HG02763 (cell line): ENCODE measurements around the gene KRTAP10-11.
"Not testable (repeated sequence)": the region's sequence is repeated elsewhere in the genome, so short reads cannot be mapped to it uniquely, and the experiment has no call there.

Source experiments
- ATAC-seq: cut with Tn5 transposase; IDR thresholded peaks from one replicate; pipeline ENCODE4 v1.9.1; 2021; ENCODE audit warnings: mild to moderate bottlenecking, moderate library complexity; ENCODE audit not compliant: unreplicated experiment

The KRTAP10-11 gene, protein sequence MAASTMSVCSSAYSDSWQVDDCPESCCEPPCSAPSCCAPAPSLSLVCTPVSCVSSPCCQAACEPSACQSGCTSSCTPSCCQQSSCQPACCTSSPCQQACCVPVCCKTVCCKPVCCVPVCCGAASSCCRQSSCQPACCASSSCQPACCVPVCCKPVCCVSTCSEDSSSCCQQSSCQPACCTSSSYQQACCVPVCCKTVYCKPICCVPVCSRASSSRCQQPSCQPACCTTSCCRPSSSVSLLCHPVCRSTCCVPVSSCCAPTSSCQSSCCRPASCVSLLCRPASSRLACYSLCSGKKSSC

DNA sequence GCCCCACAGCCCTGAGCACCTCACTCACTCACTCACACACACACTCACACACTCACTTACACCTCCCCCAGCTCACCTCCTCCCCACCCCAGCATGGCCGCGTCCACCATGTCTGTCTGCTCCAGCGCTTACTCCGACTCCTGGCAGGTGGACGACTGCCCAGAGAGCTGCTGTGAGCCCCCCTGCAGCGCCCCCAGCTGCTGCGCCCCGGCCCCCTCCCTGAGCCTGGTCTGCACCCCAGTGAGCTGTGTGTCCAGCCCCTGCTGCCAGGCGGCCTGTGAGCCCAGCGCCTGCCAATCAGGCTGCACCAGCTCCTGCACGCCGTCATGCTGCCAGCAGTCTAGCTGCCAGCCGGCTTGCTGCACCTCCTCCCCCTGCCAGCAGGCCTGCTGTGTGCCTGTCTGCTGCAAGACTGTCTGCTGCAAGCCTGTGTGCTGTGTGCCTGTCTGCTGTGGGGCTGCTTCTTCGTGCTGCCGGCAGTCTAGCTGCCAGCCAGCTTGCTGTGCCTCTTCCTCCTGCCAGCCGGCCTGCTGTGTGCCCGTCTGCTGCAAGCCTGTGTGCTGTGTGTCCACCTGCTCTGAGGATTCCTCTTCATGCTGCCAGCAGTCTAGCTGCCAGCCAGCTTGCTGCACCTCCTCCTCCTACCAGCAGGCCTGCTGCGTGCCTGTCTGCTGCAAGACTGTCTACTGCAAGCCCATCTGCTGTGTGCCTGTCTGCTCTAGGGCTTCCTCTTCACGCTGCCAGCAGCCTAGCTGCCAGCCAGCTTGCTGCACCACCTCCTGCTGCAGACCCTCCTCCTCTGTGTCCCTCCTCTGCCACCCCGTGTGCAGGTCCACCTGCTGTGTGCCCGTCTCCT is at the start of gene KRTAP10-11:
Gene KRTAP10-11 (plus strand): TSS at position 49 of the 856 bp plus-strand sequence. CDS start 45 bp downstream, at position 94.
- ATAC-seq: not testable (repeated sequence)

DNA sequence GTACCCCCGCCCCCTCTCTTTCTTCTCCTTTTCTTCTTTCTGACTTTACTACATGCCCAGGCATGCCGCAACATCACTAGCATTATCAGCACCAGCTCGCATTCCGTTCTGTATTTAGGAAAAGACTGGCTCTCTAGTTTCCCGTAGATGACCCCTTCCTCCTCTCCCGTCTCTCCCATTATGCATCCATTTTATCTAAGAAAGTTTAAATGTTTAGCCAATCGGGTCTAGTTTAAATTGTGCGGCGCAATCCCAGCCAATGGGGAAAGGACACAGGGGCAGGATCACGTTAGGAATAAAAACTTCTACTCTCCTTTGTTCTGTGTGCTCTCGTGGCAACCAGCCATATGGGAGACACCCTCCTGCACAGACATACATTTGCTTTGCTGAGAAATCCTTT is 48.2 kb upstream of the KRTAP10-11 start:
- no peak for ATAC-seq

DNA sequence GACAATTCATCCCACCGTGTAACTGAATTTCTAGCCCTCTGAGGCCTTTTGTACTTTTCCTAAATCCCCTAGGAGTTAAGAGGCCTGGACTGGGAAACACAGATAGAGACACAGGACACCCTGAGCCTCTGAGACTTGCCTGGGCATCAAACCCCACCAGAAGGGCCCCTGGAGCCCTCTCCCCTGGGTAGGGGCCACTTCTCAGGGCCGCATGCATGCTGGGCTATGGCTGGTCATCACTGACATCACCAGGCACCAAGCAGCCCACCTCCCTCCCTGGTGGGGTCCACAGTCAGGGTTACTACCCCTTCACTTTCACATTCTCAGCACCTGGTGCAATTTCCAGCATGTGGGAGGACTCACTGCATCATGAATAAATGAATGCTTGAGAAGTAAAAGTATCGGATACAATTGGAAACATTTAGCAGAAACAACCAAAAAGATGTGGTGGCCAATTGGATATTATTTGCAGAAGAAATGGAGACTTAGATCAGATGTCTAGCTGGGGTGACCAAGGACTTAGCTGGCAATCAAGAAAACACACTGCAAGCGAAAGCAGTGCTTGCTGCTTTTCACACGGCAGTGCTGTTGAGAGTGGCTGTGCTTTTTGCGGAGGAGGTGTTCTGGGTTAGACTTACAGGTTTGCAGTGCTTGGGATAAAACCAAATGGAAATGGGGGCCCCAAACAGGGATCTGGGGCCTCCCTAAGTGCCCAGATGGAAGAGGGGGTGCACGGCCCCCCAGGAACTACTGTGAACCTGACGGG is 46.8 kb upstream of the KRTAP10-11 start:
- ATAC-seq: no peak

DNA sequence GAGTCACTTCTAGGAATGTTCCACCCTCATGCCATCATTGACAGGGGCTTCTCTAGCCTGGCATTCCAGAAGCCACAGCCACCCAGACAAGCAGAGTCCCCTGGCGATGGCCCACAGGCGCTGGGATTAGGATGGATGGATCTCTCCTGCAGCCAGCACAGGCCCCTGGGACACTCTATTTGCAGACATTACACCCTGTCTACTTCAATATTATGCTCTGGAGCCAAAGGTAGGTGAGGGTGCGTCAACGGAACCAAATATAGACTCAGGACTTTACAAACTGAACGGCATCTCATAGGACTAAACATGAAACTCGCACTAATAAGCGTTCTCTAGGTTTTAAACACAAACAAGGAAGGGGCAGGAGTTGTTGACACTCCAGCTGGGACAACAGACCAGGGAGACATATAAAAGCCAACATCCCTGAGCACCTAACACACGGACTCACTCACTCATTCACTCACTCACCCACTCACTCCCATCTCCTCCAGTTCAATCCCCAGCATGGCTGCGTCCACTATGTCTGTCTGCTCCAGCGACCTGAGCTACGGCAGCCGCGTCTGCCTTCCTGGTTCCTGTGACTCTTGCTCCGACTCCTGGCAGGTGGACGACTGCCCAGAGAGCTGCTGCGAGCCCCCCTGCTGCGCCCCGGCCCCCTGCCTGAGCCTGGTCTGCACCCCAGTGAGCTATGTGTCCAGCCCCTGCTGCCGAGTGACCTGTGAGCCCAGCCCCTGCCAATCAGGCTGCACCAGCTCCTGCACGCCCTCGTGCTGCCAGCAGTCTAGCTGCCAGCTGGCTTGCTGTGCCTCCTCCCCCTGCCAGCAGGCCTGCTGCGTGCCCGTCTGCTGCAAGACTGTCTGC is 45.9 kb upstream of the KRTAP10-11 start, which contains the start of gene KRTAP10-7:
Gene KRTAP10-7 (plus strand): TSS at position 480 of the 861 bp plus-strand sequence. CDS start 25 bp downstream, at position 505.
- ATAC-seq: not testable (repeated sequence)

DNA sequence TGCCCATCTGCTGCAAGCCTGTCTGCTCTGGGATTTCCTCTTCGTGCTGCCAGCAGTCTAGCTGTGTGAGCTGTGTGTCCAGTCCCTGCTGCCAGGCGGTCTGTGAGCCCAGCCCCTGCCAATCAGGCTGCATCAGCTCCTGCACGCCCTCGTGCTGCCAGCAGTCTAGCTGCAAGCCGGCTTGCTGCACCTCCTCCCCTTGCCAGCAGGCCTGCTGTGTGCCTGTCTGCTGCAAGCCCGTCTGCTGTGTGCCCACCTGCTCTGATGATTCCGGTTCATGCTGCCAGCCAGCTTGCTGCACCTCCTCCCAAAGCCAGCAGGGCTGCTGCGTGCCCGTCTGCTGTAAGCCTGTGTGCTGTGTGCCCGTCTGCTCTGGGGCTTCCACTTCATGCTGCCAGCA is 45.1 kb upstream of the KRTAP10-11 start:
- not testable (repeated sequence) for ATAC-seq

DNA sequence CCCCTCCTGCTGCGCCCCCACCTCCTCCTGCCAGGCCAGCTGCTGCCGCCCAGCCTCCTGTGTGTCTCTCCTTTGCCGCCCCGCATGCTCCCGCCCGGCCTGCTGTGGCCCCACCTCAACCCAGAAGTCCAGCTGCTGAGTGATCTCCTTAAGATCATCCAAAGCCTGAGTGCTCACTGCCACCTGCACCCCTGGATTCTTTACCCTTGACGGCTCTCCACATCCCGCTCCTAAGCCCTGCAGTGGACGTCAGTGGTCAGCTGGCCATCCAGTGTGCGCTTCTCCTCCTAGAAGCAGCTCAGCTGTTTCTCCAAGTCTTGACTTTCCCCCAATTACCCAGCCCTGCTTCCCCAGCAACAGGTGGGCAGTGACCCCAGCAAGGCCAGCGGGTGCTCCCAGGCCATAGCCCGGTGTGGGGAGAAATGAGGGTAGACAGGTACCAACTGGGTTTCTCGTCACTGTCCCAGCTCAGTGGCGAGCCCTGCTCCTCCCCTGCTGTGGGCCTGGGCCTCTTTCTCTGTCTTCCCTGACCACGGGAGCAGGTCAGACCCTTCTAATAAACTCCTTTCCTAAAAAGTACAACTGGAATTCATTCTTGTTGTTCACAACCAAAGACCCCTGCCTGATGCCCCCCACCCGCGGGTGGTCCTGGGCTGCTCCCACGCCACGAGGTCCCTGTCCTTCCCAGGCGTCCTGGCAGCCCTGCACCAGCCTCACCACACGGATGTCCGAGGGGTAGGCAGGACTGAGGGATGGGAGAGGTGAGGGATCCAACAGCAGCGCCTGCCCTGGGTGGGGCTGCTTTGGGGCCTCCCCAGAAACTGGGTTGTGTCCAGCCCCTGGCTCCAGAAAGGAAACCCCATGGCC is 44.4 kb upstream of the KRTAP10-11 start:
- ATAC-seq: no peak

DNA sequence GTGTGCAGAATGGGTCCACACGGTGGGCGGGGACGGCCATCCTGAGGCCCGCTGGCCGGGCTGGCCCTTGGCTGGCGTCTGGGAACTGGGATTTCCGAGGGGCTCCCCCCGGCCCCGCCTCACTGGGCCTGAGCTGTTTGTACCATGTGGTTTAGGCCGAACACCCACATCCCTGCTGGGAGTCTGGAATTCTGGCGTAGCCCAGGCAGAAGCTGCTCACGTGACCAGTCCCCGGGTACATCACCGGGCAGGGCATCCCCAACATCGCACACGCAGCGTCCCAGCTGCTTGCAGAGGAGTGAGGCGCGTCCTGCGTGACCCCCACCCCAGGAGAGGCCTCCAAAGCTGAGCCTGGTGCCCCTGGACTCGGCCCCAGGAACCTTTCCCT is 43.8 kb upstream of the KRTAP10-11 start:
- no peak for ATAC-seq

DNA sequence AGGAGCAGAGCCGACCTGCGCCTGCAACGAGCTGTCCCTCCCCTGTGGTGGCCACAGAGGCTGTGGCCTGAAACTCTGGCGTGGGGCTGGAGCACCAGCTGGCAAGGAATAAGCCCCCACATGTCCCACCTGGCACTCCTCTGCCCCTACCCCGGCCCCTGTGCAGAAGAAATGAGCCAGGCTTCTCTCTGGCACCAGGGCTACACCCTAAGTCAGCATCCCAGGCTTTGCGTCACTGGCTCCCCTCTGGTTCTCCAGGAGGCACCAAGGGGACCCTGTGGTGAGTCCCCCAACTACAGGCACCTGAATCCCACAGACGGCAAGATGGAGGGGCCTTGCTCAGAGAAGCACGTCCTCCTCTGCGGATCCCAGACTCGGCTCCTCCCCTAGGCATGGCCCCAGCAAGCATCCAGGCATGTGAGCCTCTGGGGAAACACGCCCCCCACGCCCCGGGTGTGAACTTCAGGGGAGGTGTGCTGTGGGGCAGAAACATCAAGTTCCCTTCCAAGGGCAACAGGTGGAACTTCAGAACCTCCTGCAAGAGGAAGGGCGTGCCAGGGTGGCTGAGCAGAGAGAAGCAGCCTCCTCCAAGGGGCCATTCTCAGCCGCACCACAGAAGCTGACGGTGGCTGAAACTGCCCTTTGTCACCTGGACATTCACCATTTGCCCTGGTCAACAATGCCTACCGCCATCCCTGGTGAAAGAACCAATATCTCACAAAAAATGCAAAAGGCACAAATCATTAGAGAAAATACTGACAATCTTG is 42.9 kb upstream of the KRTAP10-11 start:
- ATAC-seq: no peak

DNA sequence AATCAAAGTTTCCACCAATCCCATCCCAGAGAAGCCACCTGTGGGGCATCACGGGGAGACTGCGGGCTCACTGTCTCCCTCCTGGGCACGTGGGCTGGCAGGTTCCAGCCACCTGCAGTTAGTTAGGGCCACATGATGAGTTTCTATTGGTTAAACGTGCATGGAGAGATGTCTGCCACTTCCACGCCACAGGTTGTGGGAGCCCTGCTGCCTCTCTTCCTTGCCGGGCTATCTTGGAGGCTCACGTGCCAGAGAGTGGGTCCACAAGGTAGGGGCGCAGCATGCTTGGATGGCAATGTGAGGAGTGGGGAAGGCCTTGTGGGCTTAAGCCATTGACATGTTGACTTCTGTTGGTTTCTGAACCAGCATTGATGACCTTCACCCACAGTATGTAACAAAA is 42.3 kb upstream of the KRTAP10-11 start:
- no peak for ATAC-seq

DNA sequence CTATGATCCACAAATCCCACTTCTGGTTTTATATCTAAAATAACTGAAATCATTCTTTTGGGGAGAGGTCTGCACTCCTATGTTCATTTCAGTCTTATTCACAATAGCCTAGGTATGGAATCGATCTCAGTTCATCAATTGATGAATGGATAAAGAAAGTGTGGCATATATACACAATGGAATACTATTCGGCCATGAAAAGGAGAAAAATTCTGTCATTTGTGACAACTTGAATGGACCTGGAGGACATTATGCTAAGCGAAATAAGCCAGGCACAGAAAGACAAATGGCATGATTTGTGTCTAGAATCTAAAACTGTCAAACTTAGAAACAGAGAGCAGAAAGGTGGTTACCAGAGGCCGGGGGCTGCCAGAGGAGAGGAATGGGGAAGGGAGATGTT is 39.7 kb upstream of the KRTAP10-11 start:
- no peak for ATAC-seq

DNA sequence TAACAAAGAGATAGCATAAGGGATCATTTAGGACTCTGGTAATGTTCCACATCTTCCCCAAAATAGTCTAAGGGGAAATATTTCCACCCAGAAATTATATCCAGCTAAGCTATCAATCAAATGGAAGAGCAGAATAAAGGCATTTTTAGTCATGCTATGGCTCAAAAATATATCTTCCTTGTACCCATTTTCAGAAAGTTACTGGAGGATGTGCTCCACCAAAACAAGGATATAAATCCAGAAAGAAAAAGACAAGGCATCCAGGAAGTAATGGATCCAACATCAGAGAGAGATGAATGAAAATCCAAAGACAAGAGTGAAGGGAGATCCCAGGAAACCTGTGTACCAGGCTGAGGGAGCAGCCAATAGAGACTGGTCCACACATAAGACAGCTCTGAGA is 37.0 kb upstream of the KRTAP10-11 start:
- no peak for ATAC-seq

DNA sequence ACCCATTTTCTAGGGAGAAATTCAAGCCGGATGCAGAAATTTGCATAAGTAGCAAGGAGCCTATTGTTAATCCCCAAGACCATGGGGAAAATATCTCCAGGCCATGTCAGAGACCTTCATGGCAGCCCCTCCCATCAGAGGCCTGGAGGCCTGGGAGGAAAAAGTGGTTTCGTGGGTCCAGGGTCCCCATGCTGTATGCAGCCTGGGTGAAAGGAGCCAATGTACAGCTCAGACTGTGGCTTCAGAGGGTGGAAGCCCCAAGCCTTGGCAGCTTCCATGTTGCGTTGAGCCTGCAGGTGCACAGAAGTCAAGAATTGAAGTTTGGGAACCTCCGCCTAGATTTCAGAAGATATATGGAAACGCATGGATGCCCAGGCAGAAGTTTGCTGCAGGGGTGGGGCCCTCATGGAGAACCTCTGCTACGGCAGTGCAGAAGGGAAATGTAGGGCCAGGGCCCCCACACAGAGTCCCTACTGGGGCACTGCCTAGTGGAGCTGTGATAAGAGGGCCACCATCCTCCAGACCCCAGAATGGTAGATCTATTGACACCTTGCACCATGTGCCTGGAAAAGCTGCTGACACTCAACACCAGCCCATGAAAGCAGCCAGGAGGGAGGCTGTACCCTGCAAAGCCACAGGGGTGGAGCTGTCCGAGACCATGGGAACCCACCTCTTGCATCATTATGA is 35.9 kb upstream of the KRTAP10-11 start:
- not testable (repeated sequence) for ATAC-seq

DNA sequence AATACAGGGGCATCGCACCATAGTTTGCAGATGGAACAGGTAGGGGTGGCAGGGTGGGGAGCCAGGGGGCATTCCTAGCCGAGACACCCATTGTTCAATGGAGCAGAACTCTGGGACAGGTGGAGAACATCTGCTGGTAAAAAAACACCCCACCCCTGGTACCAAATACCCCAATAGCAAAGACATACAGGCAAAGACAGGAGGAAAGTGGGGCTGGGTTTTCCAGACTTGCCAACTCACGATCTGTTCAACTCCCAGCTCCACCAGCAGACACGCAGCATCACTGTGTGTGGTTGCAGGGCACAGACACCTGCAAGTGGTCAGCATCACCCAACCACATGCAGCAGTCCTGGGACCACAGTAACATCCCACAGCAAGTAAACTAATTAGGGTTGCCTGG is 34.7 kb upstream of the KRTAP10-11 start:
- no peak for ATAC-seq

DNA sequence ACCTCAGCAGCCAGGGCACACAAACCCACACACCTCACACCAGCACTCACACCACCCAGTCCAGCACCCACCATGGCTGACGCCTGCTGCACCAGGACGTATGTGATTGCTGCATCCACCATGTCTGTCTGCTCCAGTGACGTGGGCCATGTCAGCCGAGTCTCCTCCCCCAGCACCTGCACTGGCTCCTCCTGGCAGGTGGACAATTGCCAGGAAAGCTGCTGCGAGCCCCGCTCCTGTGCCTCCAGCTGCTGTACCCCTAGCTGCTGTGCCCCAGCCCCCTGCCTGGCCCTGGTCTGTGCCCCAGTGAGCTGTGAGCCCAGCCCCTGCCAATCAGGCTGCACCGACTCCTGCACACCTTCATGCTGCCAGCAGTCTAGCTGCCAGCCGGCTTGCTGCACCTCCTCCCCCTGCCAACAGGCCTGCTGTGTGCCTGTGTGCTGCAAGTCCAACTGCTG is 34.2 kb upstream of the KRTAP10-11 start, which contains the start of gene KRTAP10-8:
Gene KRTAP10-8 (plus strand): TSS at position 51 of the 458 bp plus-strand sequence. CDS start 22 bp downstream, at position 73.
- ATAC-seq: no peak

DNA sequence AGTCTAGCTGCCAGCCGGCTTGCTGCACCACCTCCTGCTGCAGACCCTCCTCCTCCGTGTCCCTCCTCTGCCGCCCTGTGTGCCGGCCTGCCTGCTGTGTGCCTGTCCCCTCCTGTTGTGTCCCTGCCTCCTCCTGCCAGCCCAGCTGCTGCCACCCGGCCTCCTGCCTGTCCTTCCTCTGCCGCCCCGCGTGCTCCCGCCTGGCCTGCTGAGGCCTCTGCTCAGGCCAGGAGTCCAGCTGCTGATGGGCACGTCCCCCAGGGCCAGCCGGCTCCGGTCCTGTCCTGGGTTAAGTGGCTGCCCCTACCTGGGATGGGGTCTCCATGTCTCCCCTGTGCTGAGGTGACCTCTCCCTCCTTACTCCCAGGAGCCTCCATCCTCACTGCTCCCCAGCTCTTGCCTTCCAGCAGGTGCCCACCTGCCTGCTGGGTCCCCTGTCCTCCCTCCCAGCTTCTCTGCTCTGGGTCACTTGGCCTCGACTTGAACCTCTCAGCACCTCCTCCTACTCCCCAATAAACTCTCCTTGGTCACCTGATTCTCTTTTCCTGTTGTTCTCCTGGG is 33.5 kb upstream of the KRTAP10-11 start:
- no peak for ATAC-seq

DNA sequence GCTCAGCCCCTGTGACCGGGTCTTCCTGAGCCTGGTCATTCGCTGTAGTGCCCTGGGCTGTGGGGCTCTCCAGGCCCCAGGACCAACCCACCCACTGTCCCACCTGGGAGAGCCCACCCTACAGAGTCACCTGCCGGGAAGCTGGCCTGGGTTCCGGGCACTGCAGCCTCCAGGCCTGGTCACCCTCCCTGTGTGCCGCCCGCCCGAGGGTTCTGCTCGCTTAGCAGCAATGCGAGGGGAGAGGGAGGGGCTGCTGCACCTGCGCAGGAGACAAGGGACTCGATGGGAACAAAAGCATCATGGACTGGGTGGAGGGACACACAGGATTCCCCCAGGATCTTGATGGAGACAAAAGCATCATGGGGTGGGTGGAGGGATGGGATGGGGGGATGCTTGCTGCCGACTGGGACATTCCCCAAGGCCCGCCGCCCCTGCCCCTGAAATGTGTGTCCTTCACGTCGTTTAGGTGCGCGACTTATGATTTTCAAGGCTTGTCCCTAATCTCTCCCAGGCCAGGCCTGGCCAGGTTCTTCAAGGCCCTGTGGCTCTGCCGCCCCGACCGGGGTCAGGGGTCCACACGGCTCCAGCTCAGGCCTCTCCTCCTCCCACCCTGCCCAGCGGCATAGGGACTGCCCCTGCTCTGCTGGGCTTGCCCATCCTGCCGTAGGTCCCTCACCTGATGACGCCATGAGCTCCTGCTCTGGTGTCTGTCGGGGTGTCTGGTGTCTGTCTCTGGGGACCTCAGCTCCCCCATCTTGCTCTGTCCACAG is 32.6 kb upstream of the KRTAP10-11 start:
- ATAC-seq: no peak

DNA sequence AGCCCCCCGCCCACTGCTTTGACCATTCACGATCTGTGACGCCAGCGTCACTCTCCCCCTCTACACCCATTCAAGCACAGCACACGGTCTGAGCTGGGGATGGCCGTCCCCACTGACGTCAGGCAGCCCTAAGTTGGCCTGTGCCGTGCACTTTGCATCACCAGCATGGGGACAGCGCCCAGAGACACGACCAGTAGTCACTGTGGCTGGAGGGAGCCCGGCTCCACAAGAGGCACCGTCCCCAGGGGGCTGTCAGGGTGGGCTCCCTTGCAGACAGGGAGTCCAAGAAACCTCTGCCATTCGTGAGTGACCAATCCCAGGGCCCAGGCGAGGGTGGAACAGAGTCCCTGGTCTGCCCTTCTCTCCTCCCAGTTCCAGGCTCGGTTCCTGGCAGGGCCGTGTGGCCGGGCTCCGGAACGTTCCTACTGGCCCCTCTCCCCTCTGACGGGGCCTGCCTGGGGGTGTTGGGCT is 32.0 kb upstream of the KRTAP10-11 start:
- no peak for ATAC-seq
